ENCODE results near the gene ACO2. TPM values are rescaled to one million over a fixed set of nuclear protein-coding genes. Genes with fewer than 3 reads are reported as not detected.

The ACO2 gene
- total RNA-seq, 1 donor from 2014 or later = 62.4 TPM

DNA sequence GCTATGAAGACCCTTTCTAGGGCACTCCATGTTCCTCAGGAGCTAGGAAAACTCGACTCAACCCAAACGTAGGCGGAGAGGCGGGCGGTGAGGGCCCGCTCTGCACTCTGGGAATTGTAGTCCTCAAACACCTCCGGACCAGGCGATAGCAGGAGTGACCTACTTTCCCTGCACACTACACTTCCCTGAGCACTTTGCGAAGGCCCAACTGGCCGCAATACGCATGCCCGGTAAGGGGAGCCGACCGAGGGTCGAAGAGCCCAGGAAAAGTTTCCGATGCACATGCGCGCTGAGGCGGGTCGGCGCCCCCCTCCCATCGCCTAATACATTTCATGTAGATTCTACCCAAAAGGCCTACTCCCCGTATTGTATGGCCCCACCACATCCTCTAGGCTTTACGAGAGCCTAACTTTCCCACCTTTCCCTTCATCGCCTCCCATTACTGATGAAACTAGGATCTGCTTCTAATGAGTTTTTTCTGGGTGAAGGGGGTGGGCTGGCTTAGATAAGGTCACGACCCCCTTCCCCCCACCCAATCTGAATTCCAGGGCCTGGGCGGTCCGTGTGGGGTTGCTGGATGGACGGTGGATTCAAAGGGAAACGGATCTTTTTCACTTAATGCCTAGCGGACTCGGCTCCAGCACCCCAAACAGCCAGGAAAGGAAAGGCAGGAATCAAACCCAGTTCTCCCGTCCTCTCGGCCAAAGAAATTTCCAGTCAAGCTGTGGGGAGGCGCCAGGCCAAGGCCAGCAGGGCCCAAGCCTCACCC, 24.4 kb upstream of the ACO2 start:
- Mint-ChIP-seq H3K27ac (ENCODE audit: unreplicated experiment) (peak overlapping the region; percentile 98), H3K36me3 (ENCODE audit: low read depth) (peaks cover 2% of the 10 kb centered on the region), H3K27me3 (ENCODE audit: low read depth) (no peaks in the 10 kb centered on the region), H3K4me3 (ENCODE audit: unreplicated experiment) (peak overlapping the region; percentile 97), H3K9me3 (ENCODE audit: low read depth) (no peaks in the 10 kb centered on the region), H3K4me1 (ENCODE audit: low read depth) (peaks cover 36% of the 10 kb centered on the region)
- DNase-seq (ENCODE audit: low spot score) = peak; percentile 97
- TF ChIP-seq, protein P1, sequence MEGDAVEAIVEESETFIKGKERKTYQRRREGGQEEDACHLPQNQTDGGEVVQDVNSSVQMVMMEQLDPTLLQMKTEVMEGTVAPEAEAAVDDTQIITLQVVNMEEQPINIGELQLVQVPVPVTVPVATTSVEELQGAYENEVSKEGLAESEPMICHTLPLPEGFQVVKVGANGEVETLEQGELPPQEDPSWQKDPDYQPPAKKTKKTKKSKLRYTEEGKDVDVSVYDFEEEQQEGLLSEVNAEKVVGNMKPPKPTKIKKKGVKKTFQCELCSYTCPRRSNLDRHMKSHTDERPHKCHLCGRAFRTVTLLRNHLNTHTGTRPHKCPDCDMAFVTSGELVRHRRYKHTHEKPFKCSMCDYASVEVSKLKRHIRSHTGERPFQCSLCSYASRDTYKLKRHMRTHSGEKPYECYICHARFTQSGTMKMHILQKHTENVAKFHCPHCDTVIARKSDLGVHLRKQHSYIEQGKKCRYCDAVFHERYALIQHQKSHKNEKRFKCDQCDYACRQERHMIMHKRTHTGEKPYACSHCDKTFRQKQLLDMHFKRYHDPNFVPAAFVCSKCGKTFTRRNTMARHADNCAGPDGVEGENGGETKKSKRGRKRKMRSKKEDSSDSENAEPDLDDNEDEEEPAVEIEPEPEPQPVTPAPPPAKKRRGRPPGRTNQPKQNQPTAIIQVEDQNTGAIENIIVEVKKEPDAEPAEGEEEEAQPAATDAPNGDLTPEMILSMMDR (IDR thresholded peaks at IDR 0.05) = no peak

DNA sequence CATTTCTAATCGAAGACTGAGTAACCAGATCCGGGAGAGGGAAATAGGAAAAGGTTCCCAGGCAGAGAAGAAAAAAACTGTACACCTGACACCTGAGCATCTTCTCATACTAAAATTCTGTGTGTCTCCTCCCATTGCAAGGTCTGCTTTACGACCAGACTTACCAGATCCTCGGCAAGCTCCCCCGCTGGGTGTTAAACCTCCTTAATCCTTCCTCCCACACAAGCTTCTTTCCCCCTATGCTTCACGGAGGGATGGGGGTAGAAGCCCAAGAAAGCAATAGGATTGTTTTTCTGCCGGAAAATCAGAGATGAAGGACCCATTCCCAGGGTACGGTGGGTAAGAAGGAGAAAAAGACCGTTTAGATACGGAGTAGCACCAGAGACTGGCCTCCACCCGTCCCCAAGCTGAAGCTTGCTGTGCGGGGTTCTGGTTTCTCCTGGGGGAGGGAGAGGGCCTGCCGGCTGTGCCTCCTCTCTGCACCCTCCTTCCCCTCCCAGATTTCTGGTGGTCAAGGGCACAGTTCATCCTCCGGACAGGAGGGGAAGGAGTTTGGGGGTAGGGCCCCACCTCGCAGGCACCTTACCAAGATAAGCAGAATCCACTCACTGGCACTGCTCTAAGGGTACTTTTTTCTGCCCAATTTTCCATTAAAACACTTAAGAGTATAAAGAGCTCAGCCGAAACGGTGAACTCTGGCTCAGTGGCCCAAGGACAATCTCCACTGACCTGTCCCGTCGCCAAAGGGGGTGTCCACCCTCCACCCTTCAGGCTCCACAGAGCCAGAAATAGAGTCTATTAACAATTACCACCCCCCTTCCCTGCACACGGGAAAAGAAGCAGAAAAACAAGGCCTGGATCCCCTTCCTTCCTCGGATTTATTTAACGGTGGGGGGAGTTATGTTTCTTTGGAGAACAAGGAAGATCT, 23.5 kb upstream of the ACO2 start:
- TF ChIP-seq, protein P1 (IDR thresholded peaks at IDR 0.05) = no peak
- peaks cover 36% of the 10 kb centered on the region for H3K4me1 Mint-ChIP-seq (ENCODE audit: low read depth)
- DNase-seq (ENCODE audit: low spot score) = peak; percentile 49
- peak overlapping the region; percentile 97 for H3K4me3 Mint-ChIP-seq (ENCODE audit: unreplicated experiment)
- H3K27ac Mint-ChIP-seq (ENCODE audit: unreplicated experiment) = peak overlapping the region; percentile 98
- no peaks in the 10 kb centered on the region for H3K9me3 Mint-ChIP-seq (ENCODE audit: low read depth)
- H3K27me3 Mint-ChIP-seq (ENCODE audit: low read depth) = no peaks in the 10 kb centered on the region
- peaks cover 2% of the 10 kb centered on the region for H3K36me3 Mint-ChIP-seq (ENCODE audit: low read depth)

DNA sequence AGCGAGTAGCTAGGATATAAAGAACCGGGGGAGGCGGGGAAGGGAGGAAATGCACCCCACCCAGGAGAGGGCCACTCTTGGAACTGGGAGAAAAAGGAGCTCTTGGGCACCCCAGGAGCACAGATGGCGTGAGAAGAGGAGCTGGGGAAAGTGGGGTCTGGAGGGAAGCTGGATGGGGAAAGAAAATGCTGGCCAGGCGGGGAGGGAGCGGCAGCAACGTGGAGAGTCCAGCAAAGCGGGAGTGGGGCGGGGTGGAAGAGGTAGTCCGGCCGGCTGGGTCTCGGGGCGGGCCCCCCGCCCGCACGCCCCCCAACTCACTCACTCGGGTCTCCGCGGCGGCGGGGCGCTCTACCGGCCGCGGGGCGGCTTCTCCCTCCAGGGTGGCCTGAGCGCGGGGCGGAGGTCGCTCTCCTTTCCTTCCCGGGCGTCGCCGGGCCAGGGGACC, 22.8 kb upstream of the ACO2 start:
- Mint-ChIP-seq H3K4me1 (ENCODE audit: low read depth) (peaks cover 36% of the 10 kb centered on the region), H3K36me3 (ENCODE audit: low read depth) (peaks cover 2% of the 10 kb centered on the region), H3K27me3 (ENCODE audit: low read depth) (no peaks in the 10 kb centered on the region), H3K9me3 (ENCODE audit: low read depth) (no peaks in the 10 kb centered on the region), H3K4me3 (ENCODE audit: unreplicated experiment) (peak overlapping the region; percentile 97), H3K27ac (ENCODE audit: unreplicated experiment) (peak overlapping the region; percentile 98)
- DNase-seq (ENCODE audit: low spot score) = peak; percentile 84
- TF ChIP-seq, protein P1 (IDR thresholded peaks at IDR 0.05) = no peak

DNA sequence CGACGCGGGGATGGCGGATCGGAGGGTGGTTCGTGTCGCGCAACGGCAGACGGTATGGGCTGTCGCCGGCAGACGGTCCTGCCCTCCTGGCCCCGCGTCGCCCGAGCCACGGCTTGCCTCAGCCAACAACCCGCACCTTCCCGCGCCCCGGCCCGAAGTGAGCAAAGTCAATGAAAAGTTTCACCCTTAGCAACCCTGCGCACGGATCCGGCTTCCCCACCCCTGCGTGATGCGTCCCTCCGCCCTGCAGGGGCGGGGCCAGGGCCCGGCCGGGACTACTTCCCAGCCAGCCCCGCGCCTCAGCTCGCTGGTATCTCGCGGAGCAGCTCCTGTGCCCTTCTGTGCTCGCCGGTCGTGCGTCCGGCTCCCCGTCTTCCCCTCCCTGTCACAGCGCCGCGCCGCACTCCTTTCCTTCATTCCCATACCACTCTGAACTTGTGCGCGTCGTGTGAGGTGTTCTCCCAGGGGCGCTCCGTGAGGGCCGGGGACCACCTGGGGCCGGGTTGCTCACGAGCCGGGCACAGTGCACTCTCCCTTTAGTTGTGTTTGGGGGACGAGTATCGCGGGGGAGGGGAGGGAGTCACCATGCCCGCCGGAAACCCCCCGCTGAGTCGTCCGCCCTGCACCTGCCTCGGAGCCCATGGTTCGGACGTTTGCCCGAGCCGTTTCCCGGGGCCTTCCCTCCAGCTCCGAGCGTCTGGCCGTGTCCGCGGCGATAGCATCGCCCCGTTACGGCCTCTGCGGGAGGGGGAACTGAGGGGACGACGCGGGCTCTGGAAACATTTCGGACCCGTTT, 22.1 kb upstream of the ACO2 start, which contains the start of gene TOB2:
TSS of gene TOB2 (minus strand) at position 163 of the 796 bp plus-strand sequence. CDS start 9,456 bp downstream, outside the sequence.
- Mint-ChIP-seq H3K4me1 (ENCODE audit: low read depth) (peaks cover 33% of the 10 kb centered on the region), H3K27ac (ENCODE audit: unreplicated experiment) (peak within 1 kb of the TSS; percentile 98), H3K9me3 (ENCODE audit: low read depth) (no peaks in the 10 kb centered on the region), H3K4me3 (ENCODE audit: unreplicated experiment) (peak within 1 kb of the TSS; percentile 97), H3K27me3 (ENCODE audit: low read depth) (no peaks in the 10 kb centered on the region), H3K36me3 (ENCODE audit: low read depth) (peaks cover 2% of the 10 kb centered on the region)
- peak; percentile 98 for DNase-seq (ENCODE audit: low spot score)
- TF ChIP-seq, protein P1 (IDR thresholded peaks at IDR 0.05) = no peak

All from chondrocyte (in vitro differentiated cells).